HEK293 (cell line): ENCODE results near the gene TMEM247.
A peak's percentile ranks its signal among the peaks of the same experiment; 100 is the strongest.

Experiments used
- BCL11A ChIP-seq: fragments of 450-650 bp; formaldehyde crosslinking; IDR thresholded peaks from 2 replicates; pipeline ENCODE4 v1.5.1; 2016; ENCODE audit warnings: low read depth, missing biosample characterization, missing genetic modification characterization
- GFI1B ChIP-seq: fragments of 450-650 bp; formaldehyde crosslinking; IDR thresholded peaks from 2 replicates; pipeline ENCODE4 v1.5.1; 2016; ENCODE audit warnings: missing biosample characterization, missing genetic modification characterization
- GLIS1 ChIP-seq: fragments of 450-650 bp; formaldehyde crosslinking; IDR thresholded peaks from 2 replicates; pipeline ENCODE4 v1.5.1; 2016; ENCODE audit warnings: missing biosample characterization, missing genetic modification characterization
- GLIS2 ChIP-seq: fragments of 450-650 bp; formaldehyde crosslinking; IDR thresholded peaks from 2 replicates; pipeline ENCODE4 v1.5.1; 2016; ENCODE audit warnings: missing biosample characterization, missing genetic modification characterization
- HOXA7 ChIP-seq: sonication (generic); formaldehyde crosslinking; IDR thresholded peaks from 2 replicates; pipeline ENCODE4 v1.8.1; 2022; ENCODE audit warnings: missing genetic modification reagents, borderline replicate concordance
- KLF10 ChIP-seq: fragments of 450-650 bp; IDR thresholded peaks from 2 replicates; pipeline ENCODE4 v1.5.1; 2018; ENCODE audit warnings: missing biosample characterization, mild to moderate bottlenecking, missing genetic modification characterization
- REPIN1 ChIP-seq: fragments of 450-650 bp; formaldehyde crosslinking; IDR thresholded peaks from 2 replicates; pipeline ENCODE4 v1.5.1; 2017; ENCODE audit warnings: missing biosample characterization, missing genetic modification characterization, low read depth
- SCRT2 ChIP-seq: fragments of 450-650 bp; formaldehyde crosslinking; IDR thresholded peaks from 2 replicates; pipeline ENCODE4 v1.5.1; 2016; ENCODE audit warnings: missing biosample characterization, missing genetic modification characterization
- ZBTB17 ChIP-seq: fragments of 450-650 bp; formaldehyde crosslinking; IDR thresholded peaks from 2 replicates; pipeline ENCODE4 v1.5.1; 2016; ENCODE audit warnings: missing biosample characterization, missing genetic modification characterization
- ZNF146 ChIP-seq: fragments of 450-650 bp; formaldehyde crosslinking; IDR thresholded peaks from 2 replicates; pipeline ENCODE4 v1.5.1; 2016; ENCODE audit warnings: missing biosample characterization, missing genetic modification characterization
- ZNF24 ChIP-seq: fragments of 450-650 bp; formaldehyde crosslinking; IDR thresholded peaks from 2 replicates; pipeline ENCODE4 v1.5.1; 2016; ENCODE audit warnings: missing biosample characterization, missing genetic modification characterization
- ZNF266 ChIP-seq: fragments of 450-650 bp; formaldehyde crosslinking; IDR thresholded peaks from 2 replicates; pipeline ENCODE4 v1.5.1; 2016; ENCODE audit warnings: missing biosample characterization, missing genetic modification characterization, low read depth
- ZNF335 ChIP-seq: fragments of 450-650 bp; formaldehyde crosslinking; conservative IDR thresholded peaks from 2 replicates; pipeline ENCODE4 v1.5.1; 2016; ENCODE audit warnings: missing biosample characterization, missing genetic modification characterization
- ZNF341 ChIP-seq: fragments of 450-650 bp; formaldehyde crosslinking; IDR thresholded peaks from 2 replicates; pipeline ENCODE4; 2016; ENCODE audit warnings: low read depth, missing biosample characterization, missing genetic modification characterization
- ZNF350 ChIP-seq: fragments of 450-650 bp; formaldehyde crosslinking; IDR thresholded peaks from 2 replicates; pipeline ENCODE4 v1.5.0; 2017; ENCODE audit warnings: missing biosample characterization, mild to moderate bottlenecking, missing genetic modification characterization
- ZNF416 ChIP-seq: fragments of 450-650 bp; formaldehyde crosslinking; IDR thresholded peaks from 2 replicates; pipeline ENCODE4 v1.5.1; 2016; ENCODE audit warnings: missing biosample characterization, missing genetic modification characterization
- ZNF433 ChIP-seq: fragments of 450-650 bp; formaldehyde crosslinking; IDR thresholded peaks from 2 replicates; pipeline ENCODE4 v1.5.1; 2016; ENCODE audit warnings: missing biosample characterization, missing genetic modification characterization, low read depth
- ZNF48 ChIP-seq: fragments of 450-650 bp; formaldehyde crosslinking; IDR thresholded peaks from 2 replicates; pipeline ENCODE4 v1.5.1; 2016; ENCODE audit warnings: missing biosample characterization, missing genetic modification characterization
- ZNF514 ChIP-seq: fragments of 450-650 bp; formaldehyde crosslinking; IDR thresholded peaks from 2 replicates; pipeline ENCODE4 v1.5.1; 2016; ENCODE audit warnings: missing biosample characterization, missing genetic modification characterization
- ZNF549 ChIP-seq: fragments of 450-650 bp; IDR thresholded peaks from 2 replicates; pipeline ENCODE4 v1.5.1; 2018; ENCODE audit warnings: missing biosample characterization, missing genetic modification characterization, mild to moderate bottlenecking, inconsistent platforms, moderate library complexity
- ZNF555 ChIP-seq: fragments of 450-650 bp; formaldehyde crosslinking; conservative IDR thresholded peaks from 2 replicates; pipeline ENCODE4 v1.5.1; 2017; ENCODE audit warnings: missing biosample characterization, mild to moderate bottlenecking, missing genetic modification characterization, inconsistent platforms
- ZNF600 ChIP-seq: fragments of 450-650 bp; formaldehyde crosslinking; IDR thresholded peaks from 2 replicates; pipeline ENCODE4 v1.5.1; 2016; ENCODE audit warnings: missing biosample characterization, missing genetic modification characterization
- ZNF610 ChIP-seq: fragments of 450-650 bp; formaldehyde crosslinking; IDR thresholded peaks from 2 replicates; pipeline ENCODE4 v1.5.1; 2016; ENCODE audit warnings: missing biosample characterization, missing genetic modification characterization, borderline replicate concordance
- ZNF621 ChIP-seq: fragments of 450-650 bp; formaldehyde crosslinking; IDR thresholded peaks from 2 replicates; pipeline ENCODE4 v1.5.1; 2017; ENCODE audit warnings: missing biosample characterization, missing genetic modification characterization
- ZNF701 ChIP-seq: fragments of 450-650 bp; formaldehyde crosslinking; IDR thresholded peaks from 2 replicates; pipeline ENCODE4 v1.5.1; 2016; ENCODE audit warnings: missing biosample characterization, missing genetic modification characterization
- ZNF768 ChIP-seq: fragments of 450-650 bp; formaldehyde crosslinking; IDR thresholded peaks from 2 replicates; pipeline ENCODE4 v1.5.1; 2018; ENCODE audit warnings: missing biosample characterization, mild to moderate bottlenecking, missing genetic modification characterization
- ZNF791 ChIP-seq: fragments of 450-650 bp; formaldehyde crosslinking; IDR thresholded peaks from 2 replicates; pipeline ENCODE4 v1.5.1; 2016; ENCODE audit warnings: missing biosample characterization, missing genetic modification characterization
- ZNF792 ChIP-seq: fragments of 450-650 bp; formaldehyde crosslinking; IDR thresholded peaks from 2 replicates; pipeline ENCODE4 v1.5.1; 2016; ENCODE audit warnings: missing biosample characterization, missing genetic modification characterization
- ZSCAN23 ChIP-seq: fragments of 450-650 bp; formaldehyde crosslinking; IDR thresholded peaks from 2 replicates; pipeline ENCODE4 v1.5.1; 2016; ENCODE audit warnings: missing biosample characterization, missing genetic modification characterization
- TF ChIP-seq, protein P1 (sequence below): fragments of 450-650 bp; IDR thresholded peaks from 2 replicates; pipeline ENCODE4 v1.5.1; 2018; ENCODE audit warnings: missing biosample characterization, missing genetic modification characterization
- TF ChIP-seq, protein P2 (sequence below): fragments of 450-650 bp; formaldehyde crosslinking; IDR thresholded peaks from 2 replicates; pipeline ENCODE4 v1.5.1; 2016; ENCODE audit warnings: missing biosample characterization, missing genetic modification characterization, borderline replicate concordance
- TF ChIP-seq, protein P3 (sequence below): fragments of 450-650 bp; formaldehyde crosslinking; conservative IDR thresholded peaks from 2 replicates; pipeline ENCODE4 v1.5.1; 2016; ENCODE audit warnings: low read depth, missing biosample characterization, missing genetic modification characterization
- TF ChIP-seq, protein P4 (sequence below): fragments of 450-650 bp; formaldehyde crosslinking; IDR thresholded peaks from 2 replicates; pipeline ENCODE4 v1.5.1; 2016; ENCODE audit warnings: missing biosample characterization, missing genetic modification characterization

TMEM247 gene

DNA sequence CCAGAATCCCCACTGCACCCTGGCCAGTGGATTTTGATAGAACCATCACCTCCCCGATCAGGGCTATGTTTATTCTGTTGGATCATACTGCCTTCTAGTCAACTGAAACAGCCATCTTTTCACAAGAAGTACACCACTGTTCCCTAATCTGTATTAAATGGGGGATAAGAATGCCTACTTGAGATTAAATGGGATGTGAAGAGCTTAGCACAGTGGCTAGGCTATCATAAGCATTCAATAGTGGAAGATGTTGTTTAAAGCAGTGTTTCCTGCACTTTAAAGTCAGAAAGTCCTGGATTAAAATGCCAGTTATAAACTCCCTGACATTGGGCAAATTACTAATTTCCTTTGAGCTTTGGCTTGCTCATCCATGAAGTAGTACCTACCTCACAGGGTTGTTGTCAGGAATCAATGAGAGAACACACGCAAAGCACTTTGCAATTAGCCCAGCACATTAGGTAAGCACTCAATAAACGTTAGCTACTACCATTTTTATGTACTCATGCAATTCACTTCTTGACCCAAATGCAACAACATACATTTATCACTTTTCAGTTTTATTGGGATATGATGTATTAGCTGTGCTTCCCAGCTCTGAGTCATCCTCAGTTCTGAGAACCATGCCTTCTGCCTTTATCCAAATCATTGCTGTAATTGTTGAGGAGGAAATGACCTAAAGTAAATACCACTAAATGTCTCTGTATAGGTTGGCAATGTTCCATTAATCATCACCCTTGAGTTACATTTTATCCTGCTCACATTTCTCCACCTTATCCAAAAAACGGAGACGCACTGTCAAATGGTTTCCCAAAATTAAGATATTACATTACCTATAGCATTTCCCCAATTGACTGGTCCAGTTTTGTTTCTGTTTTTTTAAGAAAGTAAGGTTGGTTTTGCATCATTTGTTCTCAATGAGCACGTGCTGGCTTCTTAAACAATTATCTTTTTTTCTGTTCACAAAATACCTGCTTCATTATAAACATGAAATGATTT is 2.1 kb downstream of the TMEM247 start (continued):
- TF ChIP-seq, protein P1, sequence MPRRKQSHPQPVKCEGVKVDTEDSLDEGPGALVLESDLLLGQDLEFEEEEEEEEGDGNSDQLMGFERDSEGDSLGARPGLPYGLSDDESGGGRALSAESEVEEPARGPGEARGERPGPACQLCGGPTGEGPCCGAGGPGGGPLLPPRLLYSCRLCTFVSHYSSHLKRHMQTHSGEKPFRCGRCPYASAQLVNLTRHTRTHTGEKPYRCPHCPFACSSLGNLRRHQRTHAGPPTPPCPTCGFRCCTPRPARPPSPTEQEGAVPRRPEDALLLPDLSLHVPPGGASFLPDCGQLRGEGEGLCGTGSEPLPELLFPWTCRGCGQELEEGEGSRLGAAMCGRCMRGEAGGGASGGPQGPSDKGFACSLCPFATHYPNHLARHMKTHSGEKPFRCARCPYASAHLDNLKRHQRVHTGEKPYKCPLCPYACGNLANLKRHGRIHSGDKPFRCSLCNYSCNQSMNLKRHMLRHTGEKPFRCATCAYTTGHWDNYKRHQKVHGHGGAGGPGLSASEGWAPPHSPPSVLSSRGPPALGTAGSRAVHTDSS (tag by site-specific recombination), result peak; percentile 57; the same call in 1 of the 2 replicates
- TF ChIP-seq ZBTB17 (tag by site-specific recombination), result peak; percentile 96
- TF ChIP-seq, protein P2, sequence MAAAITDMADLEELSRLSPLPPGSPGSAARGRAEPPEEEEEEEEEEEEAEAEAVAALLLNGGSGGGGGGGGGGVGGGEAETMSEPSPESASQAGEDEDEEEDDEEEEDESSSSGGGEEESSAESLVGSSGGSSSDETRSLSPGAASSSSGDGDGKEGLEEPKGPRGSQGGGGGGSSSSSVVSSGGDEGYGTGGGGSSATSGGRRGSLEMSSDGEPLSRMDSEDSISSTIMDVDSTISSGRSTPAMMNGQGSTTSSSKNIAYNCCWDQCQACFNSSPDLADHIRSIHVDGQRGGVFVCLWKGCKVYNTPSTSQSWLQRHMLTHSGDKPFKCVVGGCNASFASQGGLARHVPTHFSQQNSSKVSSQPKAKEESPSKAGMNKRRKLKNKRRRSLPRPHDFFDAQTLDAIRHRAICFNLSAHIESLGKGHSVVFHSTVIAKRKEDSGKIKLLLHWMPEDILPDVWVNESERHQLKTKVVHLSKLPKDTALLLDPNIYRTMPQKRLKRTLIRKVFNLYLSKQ (tag by site-specific recombination), result no peak
- no peak; the same call in 1 of the 2 replicates for TF ChIP-seq ZNF610 (tag by site-specific recombination)
- no peak for TF ChIP-seq ZNF549 (tag by site-specific recombination)
- TF ChIP-seq BCL11A (tag by site-specific recombination), result peak; percentile 98
- TF ChIP-seq, protein P3, sequence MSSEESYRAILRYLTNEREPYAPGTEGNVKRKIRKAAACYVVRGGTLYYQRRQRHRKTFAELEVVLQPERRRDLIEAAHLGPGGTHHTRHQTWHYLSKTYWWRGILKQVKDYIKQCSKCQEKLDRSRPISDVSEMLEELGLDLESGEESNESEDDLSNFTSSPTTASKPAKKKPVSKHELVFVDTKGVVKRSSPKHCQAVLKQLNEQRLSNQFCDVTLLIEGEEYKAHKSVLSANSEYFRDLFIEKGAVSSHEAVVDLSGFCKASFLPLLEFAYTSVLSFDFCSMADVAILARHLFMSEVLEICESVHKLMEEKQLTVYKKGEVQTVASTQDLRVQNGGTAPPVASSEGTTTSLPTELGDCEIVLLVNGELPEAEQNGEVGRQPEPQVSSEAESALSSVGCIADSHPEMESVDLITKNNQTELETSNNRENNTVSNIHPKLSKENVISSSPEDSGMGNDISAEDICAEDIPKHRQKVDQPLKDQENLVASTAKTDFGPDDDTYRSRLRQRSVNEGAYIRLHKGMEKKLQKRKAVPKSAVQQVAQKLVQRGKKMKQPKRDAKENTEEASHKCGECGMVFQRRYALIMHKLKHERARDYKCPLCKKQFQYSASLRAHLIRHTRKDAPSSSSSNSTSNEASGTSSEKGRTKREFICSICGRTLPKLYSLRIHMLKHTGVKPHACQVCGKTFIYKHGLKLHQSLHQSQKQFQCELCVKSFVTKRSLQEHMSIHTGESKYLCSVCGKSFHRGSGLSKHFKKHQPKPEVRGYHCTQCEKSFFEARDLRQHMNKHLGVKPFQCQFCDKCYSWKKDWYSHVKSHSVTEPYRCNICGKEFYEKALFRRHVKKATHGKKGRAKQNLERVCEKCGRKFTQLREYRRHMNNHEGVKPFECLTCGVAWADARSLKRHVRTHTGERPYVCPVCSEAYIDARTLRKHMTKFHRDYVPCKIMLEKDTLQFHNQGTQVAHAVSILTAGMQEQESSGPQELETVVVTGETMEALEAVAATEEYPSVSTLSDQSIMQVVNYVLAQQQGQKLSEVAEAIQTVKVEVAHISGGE (tag by site-specific recombination), result 0 out of 2 replicates have a peak, but pooled peaks have one; percentile 29
- TF ChIP-seq ZSCAN23 (tag by site-specific recombination), result peak; percentile 99
- TF ChIP-seq, protein P4, sequence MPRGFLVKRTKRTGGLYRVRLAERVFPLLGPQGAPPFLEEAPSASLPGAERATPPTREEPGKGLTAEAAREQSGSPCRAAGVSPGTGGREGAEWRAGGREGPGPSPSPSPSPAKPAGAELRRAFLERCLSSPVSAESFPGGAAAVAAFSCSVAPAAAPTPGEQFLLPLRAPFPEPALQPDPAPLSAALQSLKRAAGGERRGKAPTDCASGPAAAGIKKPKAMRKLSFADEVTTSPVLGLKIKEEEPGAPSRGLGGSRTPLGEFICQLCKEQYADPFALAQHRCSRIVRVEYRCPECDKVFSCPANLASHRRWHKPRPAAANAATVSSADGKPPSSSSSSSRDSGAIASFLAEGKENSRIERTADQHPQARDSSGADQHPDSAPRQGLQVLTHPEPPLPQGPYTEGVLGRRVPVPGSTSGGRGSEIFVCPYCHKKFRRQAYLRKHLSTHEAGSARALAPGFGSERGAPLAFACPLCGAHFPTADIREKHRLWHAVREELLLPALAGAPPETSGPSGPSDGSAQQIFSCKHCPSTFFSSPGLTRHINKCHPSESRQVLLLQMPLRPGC (tag by site-specific recombination), result peak; percentile 99
- TF ChIP-seq ZNF48 (tag by site-specific recombination), result no peak
- peak; percentile 48; the same call in 1 of the 2 replicates for TF ChIP-seq ZNF335 (tag by site-specific recombination)
- no peak for TF ChIP-seq ZNF514 (tag by site-specific recombination)
- no peak for TF ChIP-seq ZNF791
- peak; percentile 69 for TF ChIP-seq ZNF146
- no peak for TF ChIP-seq ZNF433
- TF ChIP-seq HOXA7, result no peak
- no peak for TF ChIP-seq ZNF555 (tag by site-specific recombination)
- TF ChIP-seq ZNF416 (tag by site-specific recombination), result no peak
- peak; percentile 77 for TF ChIP-seq GLIS2 (tag by site-specific recombination)
- TF ChIP-seq ZNF701 (tag by site-specific recombination), result no peak
- peak; percentile 90; the same call in 1 of the 2 replicates for TF ChIP-seq GFI1B (tag by site-specific recombination)
- no peak for TF ChIP-seq ZNF768
- no peak for TF ChIP-seq ZNF792 (tag by site-specific recombination)
- TF ChIP-seq KLF10 (tag by site-specific recombination), result peak; percentile 85
- 0 out of 2 replicates have a peak, but pooled peaks have one; percentile 12 for TF ChIP-seq ZNF350
- peak; percentile 96 for TF ChIP-seq SCRT2 (tag by site-specific recombination)
- peak; percentile 92 for TF ChIP-seq GLIS1 (tag by site-specific recombination)
- no peak for TF ChIP-seq ZNF266 (tag by site-specific recombination)
- peak; percentile 73; the same call in 1 of the 2 replicates for TF ChIP-seq ZNF600 (tag by site-specific recombination)
- TF ChIP-seq ZNF24 (tag by site-specific recombination), result peak; percentile 99
- peak; percentile 75; the same call in 1 of the 2 replicates for TF ChIP-seq ZNF621 (tag by site-specific recombination)
- TF ChIP-seq REPIN1 (tag by site-specific recombination), result no peak
- TF ChIP-seq ZNF341 (tag by site-specific recombination), result no peak
